ENCODE measurements around the gene PRAMEF5.
"Not testable (repeated sequence)": the region's sequence is repeated elsewhere in the genome, so short reads cannot be mapped to it uniquely, and the experiment has no call there.

Gene PRAMEF5

GRCh38 chr1:13253898-13254297, at the start of gene PRAMEF5:
Gene PRAMEF5 (plus strand): TSS chr1:13254198. CDS start chr1:13259269, 5,071 bp downstream.
- not testable (repeated sequence) for ATAC-seq

DNA sequence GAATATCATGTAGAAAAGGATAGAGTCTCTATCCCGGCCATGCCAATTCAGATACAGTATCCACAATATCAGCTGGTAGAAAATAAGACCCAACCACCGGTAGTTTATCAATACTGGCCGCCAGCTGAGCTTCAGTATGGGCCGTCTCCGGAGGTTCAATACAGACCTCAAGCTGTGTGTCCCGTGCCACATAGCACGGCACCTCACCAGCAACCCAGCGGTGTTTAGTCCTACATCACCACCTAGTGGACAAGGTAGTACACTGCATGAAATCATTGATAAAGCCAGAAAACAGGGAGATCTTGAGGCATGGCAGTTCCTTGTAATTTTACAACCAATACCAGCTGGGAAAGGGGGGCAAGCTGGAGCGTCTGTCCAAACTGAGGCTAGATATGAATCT, 45.3 kb upstream of the PRAMEF5 start:
- ATAC-seq, result not testable (repeated sequence)

DNA sequence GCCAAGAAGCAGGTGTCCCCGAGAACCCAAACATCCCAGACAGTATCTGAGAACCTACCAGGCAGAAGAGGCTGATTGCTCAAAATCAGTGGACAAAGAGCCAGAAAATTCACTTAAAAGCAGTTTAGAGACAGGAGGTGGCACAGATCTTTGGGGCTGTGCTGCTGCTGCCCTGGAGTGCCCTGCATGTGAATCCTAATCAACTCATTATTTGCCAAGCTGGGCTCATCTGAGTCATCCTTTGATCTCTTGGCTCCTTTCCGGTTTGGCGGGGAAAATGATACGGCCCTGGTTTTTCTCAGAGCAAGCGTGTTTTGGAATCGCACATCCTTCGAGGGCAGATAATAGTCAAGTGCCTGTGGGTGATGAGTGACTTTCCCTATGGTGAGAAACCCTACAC, 37.4 kb upstream of the PRAMEF5 start:
- ATAC-seq, result not testable (repeated sequence)

- not testable (repeated sequence) for ATAC-seq
Observed at GRCh38 chr1:13219203-13219602, 34.8 kb upstream of the PRAMEF5 start.

- ATAC-seq, result not testable (repeated sequence)
Observed at GRCh38 chr1:13222788-13223187, 31.2 kb upstream of the PRAMEF5 start.

DNA sequence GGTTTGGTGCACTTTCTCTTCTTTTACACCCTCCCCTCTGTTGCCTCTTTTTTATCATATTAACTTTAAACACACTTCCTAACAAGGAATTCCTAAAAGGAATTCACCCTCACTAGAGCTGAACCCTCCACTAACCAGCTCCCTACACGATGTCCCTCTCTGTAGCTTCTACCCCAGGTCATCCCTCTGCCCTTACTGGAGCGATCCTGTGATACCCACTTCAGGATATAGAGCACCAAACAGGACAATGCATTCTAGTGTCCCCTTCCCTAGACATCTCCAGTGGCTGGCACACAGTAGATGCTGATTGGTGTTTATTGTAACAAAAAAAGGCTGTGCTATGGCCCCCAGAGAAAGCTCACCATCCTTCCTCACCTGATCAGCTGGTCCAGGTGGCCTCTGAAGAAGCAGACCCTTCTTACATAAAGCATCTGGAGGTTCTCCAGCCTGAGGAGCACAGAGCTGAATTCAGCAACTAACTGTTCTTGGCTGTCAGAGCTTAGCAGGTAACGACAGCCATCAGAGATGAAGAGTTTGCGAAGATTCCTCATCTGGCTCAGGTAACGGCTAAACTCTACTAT, 29.4 kb upstream of the PRAMEF5 start:
- no peak for ATAC-seq
- TF ChIP-seq ZFP30 (CRISPR knock-in tag; IDR thresholded peaks at IDR 0.05), result no peak
- TF ChIP-seq GLIS3 (CRISPR knock-in tag; IDR thresholded peaks at IDR 0.05), result no peak
- TF ChIP-seq RARB (CRISPR knock-in tag; IDR thresholded peaks at IDR 0.05), result no peak
- no peak for TF ChIP-seq ARNTL (CRISPR knock-in tag; IDR thresholded peaks at IDR 0.05; ENCODE audit: borderline replicate concordance, low read depth)
- no peak for TF ChIP-seq BACH2 (CRISPR knock-in tag; IDR thresholded peaks at IDR 0.05; ENCODE audit: borderline replicate concordance)

GRCh38 chr1:13225675-13226204, 28.3 kb upstream of the PRAMEF5 start, which contains the start of gene PRAMEF18:
Gene PRAMEF18 (minus strand): TSS chr1:13226154. CDS start chr1:13226106, 48 bp downstream.
- not testable (repeated sequence) for ATAC-seq

- not testable (repeated sequence) for ATAC-seq
Observed at GRCh38 chr1:13227271-13228055, 26.5 kb upstream of the PRAMEF5 start.

- peak; percentile 67; the same call in 2 of the 3 replicates for ATAC-seq
- TF ChIP-seq ZNF70 (CRISPR knock-in tag; IDR thresholded peaks at IDR 0.05), result no peak
Observed at GRCh38 chr1:13228343-13228781, 25.6 kb upstream of the PRAMEF5 start.

- ATAC-seq, result not testable (repeated sequence)
Observed at GRCh38 chr1:13230096-13230495, 23.9 kb upstream of the PRAMEF5 start.

- ATAC-seq, result not testable (repeated sequence)
Observed at GRCh38 chr1:13230601-13231000, 23.4 kb upstream of the PRAMEF5 start.

DNA sequence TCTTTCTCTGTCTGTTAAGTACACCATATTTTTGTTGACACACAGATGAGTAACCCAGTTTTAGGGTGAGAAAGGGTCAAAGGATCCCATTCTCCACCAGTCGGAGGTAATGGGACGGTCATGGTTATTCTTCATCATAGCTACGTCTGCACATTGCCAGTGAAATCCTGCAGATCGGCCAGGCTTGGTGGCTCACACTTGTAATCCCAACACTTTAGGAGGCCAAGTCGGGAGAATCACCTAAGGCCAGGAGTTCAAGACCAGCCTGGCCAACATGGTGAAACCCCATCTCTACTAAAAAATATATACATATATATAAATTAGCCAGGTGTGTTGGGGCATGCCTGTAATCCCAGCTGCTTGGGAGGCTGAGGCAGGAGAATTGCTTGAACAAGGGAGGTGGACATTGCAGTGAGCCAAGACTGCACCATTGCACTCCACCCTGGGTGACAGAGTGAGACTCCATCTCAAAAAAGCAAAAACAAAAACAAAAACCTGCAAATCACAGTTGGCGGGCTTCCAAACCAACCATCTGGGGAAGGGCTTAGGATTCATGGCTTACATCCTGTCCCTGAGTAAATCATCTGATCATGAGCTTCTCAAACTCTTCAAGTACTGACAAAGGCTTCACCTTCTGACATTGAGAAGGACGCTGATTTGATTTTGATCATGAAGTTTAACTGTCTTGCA, 22.8 kb upstream of the PRAMEF5 start:
- ATAC-seq, result not testable (repeated sequence)

- ATAC-seq, result not testable (repeated sequence)
Observed at GRCh38 chr1:13232056-13232455, 21.9 kb upstream of the PRAMEF5 start.

DNA sequence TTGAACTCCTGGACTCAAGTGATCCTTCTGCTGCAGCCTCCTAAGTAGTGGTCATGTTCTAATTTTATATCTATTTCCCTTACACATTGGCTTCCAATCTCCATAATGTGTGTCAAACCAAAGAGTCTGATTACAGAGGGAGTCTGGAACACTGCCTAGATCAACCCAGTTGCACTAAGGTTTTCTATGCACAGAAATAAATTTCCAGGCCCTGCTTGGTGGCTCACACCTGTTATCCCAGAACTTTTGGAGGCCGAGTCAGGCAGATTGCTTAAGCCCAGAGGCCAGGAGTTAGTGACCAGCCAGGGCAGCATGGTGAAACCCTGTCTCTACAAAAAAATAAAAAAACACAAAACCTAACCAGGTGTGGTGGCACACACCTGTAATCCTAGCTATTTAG, 19.9 kb upstream of the PRAMEF5 start:
- ATAC-seq, result not testable (repeated sequence)

- ATAC-seq, result not testable (repeated sequence)
Observed at GRCh38 chr1:13237572-13237971, 16.4 kb upstream of the PRAMEF5 start.

DNA sequence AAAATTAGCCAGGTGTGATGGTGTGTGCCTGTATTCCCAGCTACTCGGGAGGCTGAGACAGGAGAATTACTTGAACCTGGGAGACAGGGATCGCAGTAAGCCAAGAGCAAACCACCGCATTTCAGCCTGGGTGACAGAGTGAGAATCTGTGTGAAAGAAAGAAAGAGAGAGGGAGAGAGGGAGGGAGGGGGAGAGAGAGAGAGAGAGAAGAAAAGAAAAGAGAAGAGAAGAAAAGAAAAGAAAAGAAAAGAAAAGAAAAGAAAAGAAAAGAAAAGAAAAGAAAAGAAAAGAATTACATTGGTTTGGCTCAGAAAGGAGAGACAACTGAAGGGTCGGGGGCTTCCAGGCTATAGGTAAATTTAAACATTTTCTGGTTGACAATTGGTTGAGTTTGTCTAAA, 14.4 kb upstream of the PRAMEF5 start:
- not testable (repeated sequence) for ATAC-seq

DNA sequence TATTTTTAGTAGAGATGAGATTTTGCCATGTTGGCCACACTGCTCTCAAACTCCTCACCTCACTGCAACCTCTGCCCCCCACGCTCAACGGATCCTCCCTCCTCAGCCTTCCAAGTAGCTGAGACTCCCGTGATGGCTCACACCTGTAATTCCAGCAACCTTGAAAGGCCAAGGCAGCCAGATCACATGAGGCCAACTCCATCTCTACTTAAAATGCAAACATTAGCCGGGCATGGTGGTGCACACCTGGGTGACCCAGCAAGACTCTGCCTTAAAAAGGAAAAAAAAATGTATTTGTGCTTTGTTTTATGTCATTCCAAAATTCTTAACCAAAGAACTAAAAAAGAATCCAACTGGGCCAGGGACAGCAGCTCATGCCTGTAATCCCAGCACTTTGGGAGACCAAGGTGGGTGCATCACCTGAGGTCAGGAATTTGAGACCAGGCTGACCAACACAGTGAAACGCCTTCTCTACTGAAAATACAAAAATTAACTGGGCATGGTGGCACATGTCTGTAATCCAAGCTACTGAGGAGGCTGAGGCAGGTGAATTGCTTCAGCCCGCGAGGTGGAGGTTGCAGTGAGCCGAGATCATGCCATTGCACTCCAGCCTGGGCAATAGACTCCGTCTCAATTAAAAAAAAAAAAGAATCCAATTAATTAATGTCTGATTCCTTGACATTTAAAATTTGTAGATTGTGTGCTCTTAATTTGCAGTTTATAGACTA, 10.3 kb upstream of the PRAMEF5 start:
- not testable (repeated sequence) for ATAC-seq

DNA sequence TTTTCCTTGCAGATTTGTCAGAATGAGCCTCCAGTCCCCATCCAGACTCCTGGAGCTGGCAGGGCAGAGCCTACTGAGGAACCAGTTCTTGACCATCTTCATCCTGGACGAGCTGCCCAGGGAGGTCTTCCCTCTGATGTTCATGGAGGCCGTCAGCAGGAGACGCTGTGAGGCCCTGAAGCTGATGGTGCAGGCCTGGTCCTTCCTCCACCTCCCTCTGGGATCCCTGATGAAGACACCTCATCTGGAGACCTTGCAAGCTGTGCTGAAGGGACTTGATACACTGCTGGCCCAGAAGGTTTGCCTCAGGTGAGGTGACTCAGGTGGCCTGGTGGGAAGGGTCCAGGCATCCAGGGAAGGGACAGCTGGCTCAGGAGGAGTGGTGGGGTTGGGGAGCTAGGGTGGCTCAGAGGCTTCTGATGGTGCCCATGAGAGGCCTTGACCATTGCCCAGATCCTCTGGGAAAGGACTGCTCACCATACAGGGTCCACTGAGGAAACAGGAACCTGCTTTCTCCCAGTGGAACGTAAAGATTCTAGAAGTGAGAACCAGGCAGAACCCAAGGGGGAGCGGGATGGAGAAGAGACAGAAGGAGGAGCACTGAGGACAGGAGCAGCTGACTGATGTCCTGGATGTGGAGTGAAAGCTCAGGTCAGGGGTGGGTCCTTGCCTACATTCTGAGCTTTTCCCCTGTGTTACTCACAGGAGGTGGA, 8.0 kb upstream of the PRAMEF5 start:
- not testable (repeated sequence) for ATAC-seq

DNA sequence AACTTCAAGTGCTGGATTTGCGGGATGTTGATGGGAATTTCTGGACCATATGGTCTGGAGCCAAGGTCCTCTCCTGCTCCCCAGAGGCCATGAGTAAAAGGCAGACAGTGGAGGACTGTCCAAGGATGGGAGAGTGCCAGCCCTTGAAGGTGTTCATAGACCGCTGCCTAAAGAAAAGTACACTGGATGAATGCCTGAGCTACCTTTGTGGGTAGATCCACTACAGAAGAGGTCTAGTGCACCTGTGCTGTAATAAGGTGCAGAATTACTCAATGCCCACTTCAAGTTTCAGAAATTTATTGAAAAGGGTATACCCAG, 7.5 kb upstream of the PRAMEF5 start:
- ATAC-seq, result not testable (repeated sequence)

Measured in SK-N-SH treated with all-trans-retinoic acid at 6 μM for 48 hours (cell line).